ENCODE measurements around the gene TRAF6. TPM values are rescaled to one million over a fixed set of nuclear protein-coding genes. Genes with fewer than 3 reads are reported as not detected.

TRAF6 gene
- total and polyA plus RNA-seq, 2 experiments from 2014 or later, result 4.2 to 10.5 TPM

DNA sequence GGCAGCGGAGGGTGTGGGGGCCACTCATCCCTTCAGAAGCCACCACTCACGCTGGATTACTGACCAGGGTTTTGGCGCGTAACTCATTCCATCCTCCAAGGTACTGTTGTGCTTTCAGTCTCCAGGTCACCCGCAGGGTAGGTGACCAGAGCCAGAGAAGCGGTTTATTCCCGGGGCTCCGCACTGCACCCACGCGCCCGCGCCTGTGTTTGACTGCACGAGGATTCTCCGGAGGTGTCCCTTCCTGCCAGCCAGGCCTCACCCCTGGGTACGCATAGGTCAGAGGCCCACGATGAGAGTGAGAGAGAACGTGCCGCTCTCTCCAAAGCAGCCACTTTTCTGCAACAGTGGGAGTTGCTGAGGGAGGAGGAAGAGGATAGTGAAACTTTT is 55.5 kb downstream of the TRAF6 start (continued):
- TF ChIP-seq REST (IDR thresholded peaks at IDR 0.05; ENCODE audit: unreplicated experiment), result no peak
- TF ChIP-seq, protein P1, sequence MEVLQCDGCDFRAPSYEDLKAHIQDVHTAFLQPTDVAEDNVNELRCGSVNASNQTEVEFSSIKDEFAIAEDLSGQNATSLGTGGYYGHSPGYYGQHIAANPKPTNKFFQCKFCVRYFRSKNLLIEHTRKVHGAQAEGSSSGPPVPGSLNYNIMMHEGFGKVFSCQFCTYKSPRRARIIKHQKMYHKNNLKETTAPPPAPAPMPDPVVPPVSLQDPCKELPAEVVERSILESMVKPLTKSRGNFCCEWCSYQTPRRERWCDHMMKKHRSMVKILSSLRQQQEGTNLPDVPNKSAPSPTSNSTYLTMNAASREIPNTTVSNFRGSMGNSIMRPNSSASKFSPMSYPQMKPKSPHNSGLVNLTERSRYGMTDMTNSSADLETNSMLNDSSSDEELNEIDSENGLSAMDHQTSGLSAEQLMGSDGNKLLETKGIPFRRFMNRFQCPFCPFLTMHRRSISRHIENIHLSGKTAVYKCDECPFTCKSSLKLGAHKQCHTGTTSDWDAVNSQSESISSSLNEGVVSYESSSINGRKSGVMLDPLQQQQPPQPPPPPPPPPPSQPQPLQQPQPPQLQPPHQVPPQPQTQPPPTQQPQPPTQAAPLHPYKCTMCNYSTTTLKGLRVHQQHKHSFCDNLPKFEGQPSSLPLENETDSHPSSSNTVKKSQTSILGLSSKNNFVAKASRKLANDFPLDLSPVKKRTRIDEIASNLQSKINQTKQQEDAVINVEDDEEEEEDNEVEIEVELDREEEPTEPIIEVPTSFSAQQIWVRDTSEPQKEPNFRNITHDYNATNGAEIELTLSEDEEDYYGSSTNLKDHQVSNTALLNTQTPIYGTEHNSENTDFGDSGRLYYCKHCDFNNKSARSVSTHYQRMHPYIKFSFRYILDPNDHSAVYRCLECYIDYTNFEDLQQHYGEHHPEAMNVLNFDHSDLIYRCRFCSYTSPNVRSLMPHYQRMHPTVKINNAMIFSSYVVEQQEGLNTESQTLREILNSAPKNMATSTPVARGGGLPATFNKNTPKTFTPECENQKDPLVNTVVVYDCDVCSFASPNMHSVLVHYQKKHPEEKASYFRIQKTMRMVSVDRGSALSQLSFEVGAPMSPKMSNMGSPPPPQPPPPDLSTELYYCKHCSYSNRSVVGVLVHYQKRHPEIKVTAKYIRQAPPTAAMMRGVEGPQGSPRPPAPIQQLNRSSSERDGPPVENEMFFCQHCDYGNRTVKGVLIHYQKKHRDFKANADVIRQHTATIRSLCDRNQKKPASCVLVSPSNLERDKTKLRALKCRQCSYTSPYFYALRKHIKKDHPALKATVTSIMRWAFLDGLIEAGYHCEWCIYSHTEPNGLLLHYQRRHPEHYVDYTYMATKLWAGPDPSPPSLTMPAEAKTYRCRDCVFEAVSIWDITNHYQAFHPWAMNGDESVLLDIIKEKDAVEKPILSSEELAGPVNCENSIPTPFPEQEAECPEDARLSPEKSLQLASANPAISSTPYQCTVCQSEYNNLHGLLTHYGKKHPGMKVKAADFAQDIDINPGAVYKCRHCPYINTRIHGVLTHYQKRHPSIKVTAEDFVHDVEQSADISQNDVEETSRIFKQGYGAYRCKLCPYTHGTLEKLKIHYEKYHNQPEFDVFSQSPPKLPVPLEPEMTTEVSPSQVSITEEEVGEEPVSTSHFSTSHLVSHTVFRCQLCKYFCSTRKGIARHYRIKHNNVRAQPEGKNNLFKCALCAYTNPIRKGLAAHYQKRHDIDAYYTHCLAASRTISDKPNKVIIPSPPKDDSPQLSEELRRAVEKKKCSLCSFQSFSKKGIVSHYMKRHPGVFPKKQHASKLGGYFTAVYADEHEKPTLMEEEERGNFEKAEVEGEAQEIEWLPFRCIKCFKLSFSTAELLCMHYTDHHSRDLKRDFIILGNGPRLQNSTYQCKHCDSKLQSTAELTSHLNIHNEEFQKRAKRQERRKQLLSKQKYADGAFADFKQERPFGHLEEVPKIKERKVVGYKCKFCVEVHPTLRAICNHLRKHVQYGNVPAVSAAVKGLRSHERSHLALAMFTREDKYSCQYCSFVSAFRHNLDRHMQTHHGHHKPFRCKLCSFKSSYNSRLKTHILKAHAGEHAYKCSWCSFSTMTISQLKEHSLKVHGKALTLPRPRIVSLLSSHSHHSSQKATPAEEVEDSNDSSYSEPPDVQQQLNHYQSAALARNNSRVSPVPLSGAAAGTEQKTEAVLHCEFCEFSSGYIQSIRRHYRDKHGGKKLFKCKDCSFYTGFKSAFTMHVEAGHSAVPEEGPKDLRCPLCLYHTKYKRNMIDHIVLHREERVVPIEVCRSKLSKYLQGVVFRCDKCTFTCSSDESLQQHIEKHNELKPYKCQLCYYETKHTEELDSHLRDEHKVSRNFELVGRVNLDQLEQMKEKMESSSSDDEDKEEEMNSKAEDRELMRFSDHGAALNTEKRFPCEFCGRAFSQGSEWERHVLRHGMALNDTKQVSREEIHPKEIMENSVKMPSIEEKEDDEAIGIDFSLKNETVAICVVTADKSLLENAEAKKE (CRISPR knock-in tag; IDR thresholded peaks at IDR 0.05), result no peak
- TF ChIP-seq NANOG (IDR thresholded peaks at IDR 0.05; ENCODE audit: borderline replicate concordance), result no peak
- TF ChIP-seq ZNF114 (CRISPR knock-in tag; IDR thresholded peaks at IDR 0.05), result no peak
- TF ChIP-seq, protein P2, sequence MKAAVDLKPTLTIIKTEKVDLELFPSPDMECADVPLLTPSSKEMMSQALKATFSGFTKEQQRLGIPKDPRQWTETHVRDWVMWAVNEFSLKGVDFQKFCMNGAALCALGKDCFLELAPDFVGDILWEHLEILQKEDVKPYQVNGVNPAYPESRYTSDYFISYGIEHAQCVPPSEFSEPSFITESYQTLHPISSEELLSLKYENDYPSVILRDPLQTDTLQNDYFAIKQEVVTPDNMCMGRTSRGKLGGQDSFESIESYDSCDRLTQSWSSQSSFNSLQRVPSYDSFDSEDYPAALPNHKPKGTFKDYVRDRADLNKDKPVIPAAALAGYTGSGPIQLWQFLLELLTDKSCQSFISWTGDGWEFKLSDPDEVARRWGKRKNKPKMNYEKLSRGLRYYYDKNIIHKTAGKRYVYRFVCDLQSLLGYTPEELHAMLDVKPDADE (IDR thresholded peaks at IDR 0.05), result no peak

Data from GM23338 (cell line).